Esophagus (tissue), 2 donors: ENCODE measurements around the gene LGI4. TPM values are rescaled to one million over a fixed set of nuclear protein-coding genes. Genes with fewer than 3 reads are reported as not detected.
A peak's percentile ranks its signal among the peaks of the same experiment; 100 is the strongest.

ENCODE experiments used
- H3K27ac ChIP-seq, 2 donors: one replicate each; pipeline ENCODE4 v1.5.1; 2013; ENCODE audit warnings: low read depth in 2 of 2, mild to moderate bottlenecking in 2 of 2, inconsistent platforms in 1 of 2, low read length in 1 of 2, moderate library complexity in 1 of 2
- H3K27me3 ChIP-seq, 2 donors: one replicate each; pipeline ENCODE4 v1.6.1; 2013; ENCODE audit warnings: low read length in 2 of 2, control low read depth in 1 of 2, mild to moderate bottlenecking in 1 of 2; ENCODE audit not compliant: insufficient read depth in 2 of 2, control insufficient read depth in 1 of 2
- H3K36me3 ChIP-seq, 2 donors: one replicate each; pipeline ENCODE4 v1.6.1; 2013; ENCODE audit warnings: low read length in 1 of 2; ENCODE audit not compliant: control insufficient read depth in 2 of 2, insufficient read depth in 2 of 2
- H3K4me1 ChIP-seq, 2 donors: one replicate each; pipeline ENCODE4 v1.6.1; 2013; ENCODE audit warnings: low read length in 1 of 2; ENCODE audit not compliant: control insufficient read depth in 2 of 2, insufficient read depth in 2 of 2
- H3K4me3 ChIP-seq, 2 donors: one replicate each; pipeline ENCODE4 v1.5.1; 2013; ENCODE audit warnings: low read length in 2 of 2, mild to moderate bottlenecking in 2 of 2, low read depth in 1 of 2, moderate library complexity in 1 of 2
- H3K9me3 ChIP-seq, 2 donors: one replicate each; pipeline ENCODE4 v1.6.1; 2013; ENCODE audit warnings: mild to moderate bottlenecking in 2 of 2, low read depth in 1 of 2, low read length in 1 of 2, moderate library complexity in 1 of 2; ENCODE audit not compliant: control insufficient read depth in 2 of 2, insufficient read depth in 1 of 2
- WGBS, 2 donors: extraction: QIAGEN DNeasy Blood & Tissue Kit; methylation state at CpG; one replicate each; pipeline ENCODE4 v1.1.7; 2013; 5-methylcytosine and 5-hydroxymethylcytosine counted together
- polyA plus RNA-seq, 2 donors: library from polyadenylated mRNA; stranded (reverse); fragments of 200-250 nt; gene quantifications; one replicate each; pipeline ENCODE4 v1.2.3, GENCODE V29; 2013
- donor health status: healthy with polysubstance abuse.
- donor health status: Bipolar disorder and iron deficiency.

The LGI4 gene
- polyA plus RNA-seq, 2 donors, result 6.5 to 10.0 TPM

DNA sequence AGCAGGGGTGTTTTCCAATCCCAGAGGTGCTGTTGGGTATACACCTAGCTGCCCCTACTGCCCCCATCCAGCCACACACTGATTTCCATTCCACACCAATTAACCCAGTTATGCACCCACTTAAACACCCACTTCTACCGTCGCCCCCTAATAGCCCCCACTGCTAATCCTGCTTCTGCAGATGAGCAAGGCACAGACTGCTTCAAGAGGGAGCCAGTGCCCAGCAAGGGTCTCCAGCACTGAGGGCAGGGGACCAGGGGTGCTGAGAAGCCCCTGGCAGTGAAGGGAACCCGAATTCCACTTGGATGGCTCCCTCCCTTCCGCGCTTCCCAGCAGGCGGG, 9.4 kb upstream of the LGI4 start:
- 30% methylated on average over 6 of the region's 6 CpGs for WGBS, 2 donors
- no peak overlapping the region for H3K27ac ChIP-seq
- no peaks in the 10 kb centered on the region for H3K27me3 ChIP-seq
- peaks cover 0 to 5% of the 10 kb centered on the region in 2 donors for H3K4me1 ChIP-seq
- no peaks in the 10 kb centered on the region for H3K9me3 ChIP-seq
- no peaks in the 10 kb centered on the region for H3K36me3 ChIP-seq
- no peak overlapping the region for H3K4me3 ChIP-seq

- WGBS, 2 donors, result 34 to 44% methylated on average over 3 of the region's 3 CpGs
- Histone ChIP-seq H3K27me3 (no peaks in the 10 kb centered on the region), H3K4me1 (peaks cover 0 to 5% of the 10 kb centered on the region in 2 donors)
Measured at GRCh38 chr19:35143818-35144217, 9.0 kb upstream of the LGI4 start.

GRCh38 chr19:35143231-35143715, 8.4 kb upstream of the LGI4 start, which contains the start of gene FXYD7:
FXYD7 (plus strand) TSS chr19:35143255; CDS start chr19:35143334, 79 bp downstream.
- 12 to 15% methylated on average over 29 to 31 of the region's 31 CpGs for WGBS, 2 donors
- Histone ChIP-seq H3K9me3 (no peaks in the 10 kb centered on the region), H3K4me3 (no peak within 1 kb of the TSS), H3K27ac (no peak within 1 kb of the TSS), H3K36me3 (no peaks in the 10 kb centered on the region), H3K27me3 (no peaks in the 10 kb centered on the region), H3K4me1 (peaks cover 0 to 5% of the 10 kb centered on the region in 2 donors)

More at GRCh38 chr19:35143818-35144217, 9.0 kb upstream of the LGI4 start:
- no peaks in the 10 kb centered on the region for H3K36me3 ChIP-seq
- H3K9me3 ChIP-seq, result no peaks in the 10 kb centered on the region
- no peak overlapping the region for H3K27ac ChIP-seq
- no peak overlapping the region for H3K4me3 ChIP-seq

DNA sequence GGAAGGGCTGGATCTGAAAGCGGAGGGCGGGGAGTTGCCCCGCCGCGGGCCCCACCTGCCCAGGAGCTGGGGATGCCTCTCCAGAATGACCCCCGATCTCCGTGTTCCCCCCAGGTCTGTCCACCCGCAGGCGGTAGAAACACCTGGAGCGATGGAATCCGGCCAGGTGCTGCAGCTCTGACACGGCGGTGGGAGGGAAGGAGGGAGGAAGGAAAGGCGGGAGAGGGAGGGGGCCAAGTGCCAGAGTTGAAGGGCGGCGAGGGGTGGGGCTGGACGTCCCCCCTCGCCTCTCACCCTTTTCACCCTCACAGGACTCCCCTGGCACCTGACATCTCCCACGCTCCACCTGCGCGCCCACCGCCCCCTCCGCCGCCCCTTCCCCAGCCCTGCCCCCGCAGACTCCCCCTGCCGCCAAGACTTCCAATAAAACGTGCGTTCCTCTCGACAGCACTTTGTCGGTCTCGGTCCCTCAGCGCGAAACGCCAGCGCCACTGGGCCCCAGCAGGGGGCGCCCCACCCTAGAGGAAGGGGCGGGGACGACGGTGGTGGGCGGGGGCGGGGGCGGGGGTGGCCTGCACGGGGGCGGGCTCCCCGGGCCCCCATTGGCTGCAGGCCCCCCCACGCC, 7.9 kb upstream of the LGI4 start:
- 4 to 8% methylated on average over 33 to 45 of the region's 46 CpGs for WGBS, 2 donors
- Histone ChIP-seq H3K36me3 (no peaks in the 10 kb centered on the region), H3K27me3 (no peaks in the 10 kb centered on the region), H3K27ac (no peak overlapping the region), H3K9me3 (no peaks in the 10 kb centered on the region), H3K4me3 (no peak overlapping the region), H3K4me1 (peaks cover 0 to 5% of the 10 kb centered on the region in 2 donors)

DNA sequence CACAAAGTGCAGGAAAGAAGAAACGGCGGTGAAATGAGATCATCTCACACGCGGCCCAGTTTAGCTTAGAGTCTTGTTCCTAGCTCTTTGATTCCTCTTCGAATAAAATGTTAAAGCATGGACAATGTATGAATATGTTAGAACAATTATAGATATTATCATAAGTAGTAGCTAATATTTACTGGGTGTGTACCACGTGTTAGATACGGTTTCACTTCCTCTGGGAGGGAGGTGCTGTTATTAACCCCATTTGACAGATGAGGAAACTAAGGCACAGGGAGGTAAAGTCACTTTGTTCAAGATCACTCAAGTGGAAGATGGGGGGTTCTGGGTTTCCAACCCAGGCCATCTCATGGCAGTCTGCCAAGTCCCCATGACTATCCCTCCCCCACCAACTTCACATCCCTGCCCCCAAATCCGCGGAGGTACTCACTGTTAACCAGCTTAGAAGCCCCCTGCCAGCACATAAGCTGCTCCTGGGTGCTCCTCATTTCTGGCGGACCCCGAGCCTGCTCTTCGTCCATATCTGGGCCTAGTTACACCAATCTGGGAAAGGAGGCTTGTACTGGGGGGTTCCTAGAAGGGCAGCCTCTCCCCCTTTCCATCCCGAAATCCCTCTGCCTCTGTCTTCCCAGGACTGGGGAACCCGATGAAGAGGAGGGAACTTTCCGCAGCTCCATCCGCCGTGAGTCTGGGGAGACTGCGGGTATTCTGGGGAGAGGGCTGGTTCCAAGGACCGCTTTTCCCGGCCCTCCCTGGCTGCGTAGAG, 7.2 kb upstream of the LGI4 start:
- no peaks in the 10 kb centered on the region for H3K27me3 ChIP-seq
- 20 to 28% methylated on average over 21 of the region's 21 CpGs for WGBS, 2 donors

DNA sequence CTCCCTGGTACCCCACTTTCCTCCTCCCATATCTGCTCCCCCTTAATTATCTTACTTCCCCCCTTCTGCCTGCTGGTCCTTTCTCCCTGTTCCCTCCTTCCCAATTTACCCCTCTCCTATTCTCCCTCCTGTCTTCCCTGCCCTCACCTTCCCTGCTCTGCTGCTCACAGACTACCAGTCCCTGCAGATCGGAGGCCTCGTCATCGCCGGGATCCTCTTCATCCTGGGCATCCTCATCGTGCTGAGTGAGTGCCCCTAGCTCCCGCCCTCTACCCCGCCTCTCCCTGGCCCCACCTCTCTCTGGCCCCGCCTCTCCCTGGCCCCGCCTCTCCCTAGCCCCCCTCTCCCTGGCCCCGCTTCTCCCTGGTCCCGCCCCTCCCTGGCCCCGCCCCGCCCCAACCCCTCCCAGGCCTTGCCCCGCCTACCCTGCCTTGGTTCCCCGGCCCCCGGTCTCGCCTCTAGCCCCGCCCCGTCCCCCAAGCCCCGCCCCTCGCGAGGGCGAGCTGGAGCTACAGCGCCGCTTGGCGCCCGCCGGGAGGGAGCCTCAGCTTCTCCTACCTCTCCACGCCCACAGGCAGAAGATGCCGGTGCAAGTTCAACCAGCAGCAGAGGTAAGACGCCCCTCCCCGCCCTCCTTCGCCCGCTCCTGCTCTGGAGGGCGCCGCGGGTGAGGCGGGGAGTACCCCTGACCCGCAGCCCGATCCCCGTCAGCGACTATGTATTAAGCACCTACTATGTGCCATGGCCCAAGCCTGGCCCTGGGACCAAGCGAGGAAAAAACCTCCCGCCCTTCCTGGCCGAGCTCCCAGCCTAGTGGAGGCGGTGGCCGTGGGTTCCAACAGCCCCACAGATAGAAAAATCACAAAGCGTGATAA, 6.3 kb upstream of the LGI4 start:
- Histone ChIP-seq H3K36me3 (no peaks in the 10 kb centered on the region), H3K27me3 (no peaks in the 10 kb centered on the region), H3K4me3 (peak overlapping the region in 1 of 2 donors; percentile 19), H3K4me1 (peaks cover 0 to 7% of the 10 kb centered on the region in 2 donors), H3K9me3 (no peaks in the 10 kb centered on the region), H3K27ac (peak overlapping the region; percentile 58 to 77)
- WGBS, 2 donors, result 2 to 4% methylated on average over 45 to 47 of the region's 48 CpGs

More for the DNA sequence above, 7.2 kb upstream of the LGI4 start:
- H3K27ac ChIP-seq, result no peak overlapping the region
- H3K4me3 ChIP-seq, result no peak overlapping the region
- peaks cover 0 to 6% of the 10 kb centered on the region in 2 donors for H3K4me1 ChIP-seq
- H3K36me3 ChIP-seq, result no peaks in the 10 kb centered on the region
- H3K9me3 ChIP-seq, result no peaks in the 10 kb centered on the region

- H3K27me3 ChIP-seq, result no peaks in the 10 kb centered on the region
- H3K4me3 ChIP-seq, result peak overlapping the region in 1 of 2 donors; percentile 19
- WGBS, 2 donors, result 57 to 59% methylated on average over 12 of the region's 12 CpGs
- no peaks in the 10 kb centered on the region for H3K9me3 ChIP-seq
- peaks cover 0 to 7% of the 10 kb centered on the region in 2 donors for H3K4me1 ChIP-seq
- H3K27ac ChIP-seq, result peak overlapping the region; percentile 77 to 82
- no peaks in the 10 kb centered on the region for H3K36me3 ChIP-seq
Measured at GRCh38 chr19:35140207-35140961, 5.5 kb upstream of the LGI4 start.

GRCh38 chr19:35138305-35138892, 3.5 kb upstream of the LGI4 start, which contains the start of gene FXYD1:
FXYD1 (plus strand) TSS chr19:35138824; CDS start chr19:35140080, 1,256 bp downstream.
- H3K4me1 ChIP-seq, result peaks cover 0 to 7% of the 10 kb centered on the region in 2 donors
- peak within 1 kb of the TSS; percentile 15 to 19 for H3K4me3 ChIP-seq
- no peaks in the 10 kb centered on the region for H3K9me3 ChIP-seq
- WGBS, 2 donors, result 52 to 61% methylated on average over 18 of the region's 18 CpGs
- no peaks in the 10 kb centered on the region for H3K27me3 ChIP-seq
- H3K27ac ChIP-seq, result peak within 1 kb of the TSS; percentile 77 to 82
- no peaks in the 10 kb centered on the region for H3K36me3 ChIP-seq
